ENCODE results near the gene KCNMB3.

The KCNMB3 gene

GRCh38 chr3:179196700-179197099, 54.2 kb downstream of the KCNMB3 start:
- TF ChIP-seq, protein P1, sequence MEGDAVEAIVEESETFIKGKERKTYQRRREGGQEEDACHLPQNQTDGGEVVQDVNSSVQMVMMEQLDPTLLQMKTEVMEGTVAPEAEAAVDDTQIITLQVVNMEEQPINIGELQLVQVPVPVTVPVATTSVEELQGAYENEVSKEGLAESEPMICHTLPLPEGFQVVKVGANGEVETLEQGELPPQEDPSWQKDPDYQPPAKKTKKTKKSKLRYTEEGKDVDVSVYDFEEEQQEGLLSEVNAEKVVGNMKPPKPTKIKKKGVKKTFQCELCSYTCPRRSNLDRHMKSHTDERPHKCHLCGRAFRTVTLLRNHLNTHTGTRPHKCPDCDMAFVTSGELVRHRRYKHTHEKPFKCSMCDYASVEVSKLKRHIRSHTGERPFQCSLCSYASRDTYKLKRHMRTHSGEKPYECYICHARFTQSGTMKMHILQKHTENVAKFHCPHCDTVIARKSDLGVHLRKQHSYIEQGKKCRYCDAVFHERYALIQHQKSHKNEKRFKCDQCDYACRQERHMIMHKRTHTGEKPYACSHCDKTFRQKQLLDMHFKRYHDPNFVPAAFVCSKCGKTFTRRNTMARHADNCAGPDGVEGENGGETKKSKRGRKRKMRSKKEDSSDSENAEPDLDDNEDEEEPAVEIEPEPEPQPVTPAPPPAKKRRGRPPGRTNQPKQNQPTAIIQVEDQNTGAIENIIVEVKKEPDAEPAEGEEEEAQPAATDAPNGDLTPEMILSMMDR (IDR thresholded peaks at IDR 0.05; ENCODE audit: extremely low read depth, insufficient read depth, missing control alignments) = no peak
- no peak for DNase-seq (ENCODE audit: low spot score)
- in situ Hi-C loops (cut with MboI; ENCODE audit: low pct_unique_long_range_greater_than_20kb, low sequenced_read_pairs, unreplicated experiment) = no loop called here

DNA sequence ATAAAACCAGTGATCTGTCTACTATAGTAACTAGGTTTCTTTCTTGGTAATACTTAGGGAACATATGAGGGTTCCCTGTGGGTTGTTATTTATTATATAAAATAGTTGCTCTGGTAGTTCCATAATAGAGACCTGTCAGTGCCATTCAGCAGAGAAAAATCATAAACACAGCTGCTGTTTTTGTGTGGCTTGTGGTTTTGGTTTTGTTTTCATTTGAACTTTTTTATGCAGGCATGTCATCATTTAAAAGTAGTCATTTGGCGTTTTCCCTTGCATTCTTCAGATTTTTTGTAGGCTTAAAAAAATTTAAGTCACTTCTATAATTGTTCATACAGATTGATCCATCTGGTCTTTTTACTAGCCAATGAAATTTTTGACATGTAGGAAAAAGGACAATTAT, 54.8 kb downstream of the KCNMB3 start:
- in situ Hi-C loops (cut with MboI; ENCODE audit: low pct_unique_long_range_greater_than_20kb, low sequenced_read_pairs, unreplicated experiment) = no loop called here
- TF ChIP-seq, protein P1 (IDR thresholded peaks at IDR 0.05; ENCODE audit: extremely low read depth, insufficient read depth, missing control alignments) = no peak
- peak; percentile 53 for DNase-seq (ENCODE audit: low spot score)

DNA sequence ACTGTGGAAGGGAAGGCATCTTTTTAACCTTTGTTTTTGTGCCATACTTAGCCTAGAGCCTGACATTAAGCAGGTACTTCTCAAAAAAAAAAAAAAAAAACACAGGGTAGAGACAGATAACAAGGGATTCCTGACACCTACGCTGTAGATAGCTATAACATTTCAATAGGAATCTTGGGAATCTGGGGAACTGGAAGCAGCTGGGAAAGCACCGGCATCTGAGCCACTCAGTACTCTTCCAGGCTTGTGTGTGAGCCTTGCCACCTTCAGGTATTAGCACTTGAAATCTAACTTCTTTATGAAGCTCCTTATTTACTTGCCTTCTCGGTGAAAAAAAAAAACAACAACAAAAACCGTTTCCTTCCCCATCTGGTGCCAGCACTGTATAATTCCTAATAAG, 56.0 kb downstream of the KCNMB3 start:
- in situ Hi-C loops (cut with MboI; ENCODE audit: low pct_unique_long_range_greater_than_20kb, low sequenced_read_pairs, unreplicated experiment) = no loop called here
- no peak for DNase-seq (ENCODE audit: low spot score)
- TF ChIP-seq, protein P1 (IDR thresholded peaks at IDR 0.05; ENCODE audit: extremely low read depth, insufficient read depth, missing control alignments) = no peak
